HEK293 (cell line): ENCODE data around the gene UCP2.
A peak's percentile ranks its signal among the peaks of the same experiment; 100 is the strongest.

Source experiments
- CTCF ChIA-PET: fragments of 350-600 bp; formaldehyde crosslinking; extraction: SDS; loops from one replicate; lab custom pipeline; 2021; ENCODE audit warnings: antibody characterized with exemption; lab: Yijun Ruan, JAX
- POLR2A ChIA-PET: fragments of 300-600 bp; formaldehyde crosslinking; extraction: SDS; loops from one replicate; lab custom pipeline; 2020; ENCODE audit warnings: antibody characterized with exemption, inconsistent platforms; lab: Yijun Ruan, JAX
- H3K27ac ChIP-seq: fragments of 200-500 bp; sonication (Bioruptor generic); 2 replicates; pipeline ENCODE4 v1.5.1; 2014; ENCODE audit warnings: low read depth, low read length, control low read depth, inconsistent platforms; ENCODE audit errors: extremely low read depth
- H3K36me3 ChIP-seq, 2 experiments: fragments of 200-500 bp in 1 of 2; sonication (Bioruptor generic) in 1 of 2; 1 replicate in 1 of 2; 2 replicates in 1 of 2; pipeline ENCODE4 v1.5.1; 2014 to 2017; ENCODE audit warnings: inconsistent platforms in 2 of 2, low read length in 2 of 2; ENCODE audit not compliant: control insufficient read depth in 2 of 2, insufficient read depth in 1 of 2
- H3K4me1 ChIP-seq: fragments of 200-500 bp; sonication (Bioruptor generic); 2 replicates; pipeline ENCODE4 v1.5.1; 2014; ENCODE audit warnings: mild to moderate bottlenecking, low read length, inconsistent platforms; ENCODE audit not compliant: control insufficient read depth, insufficient read depth
- H3K4me3 ChIP-seq: 2 replicates; pipeline ENCODE4 v1.5.1; 2011; ENCODE audit warnings: low read depth, mild to moderate bottlenecking, control low read depth, low read length, moderate library complexity
- H3K9me3 ChIP-seq: fragments of 200-500 bp; sonication (Bioruptor generic); 2 replicates; pipeline ENCODE4 v1.5.1; 2014; ENCODE audit warnings: low read depth, low read length, inconsistent platforms; ENCODE audit not compliant: control insufficient read depth, insufficient read depth
- KLF16 ChIP-seq: fragments of 450-650 bp; formaldehyde crosslinking; IDR thresholded peaks from 2 replicates; pipeline ENCODE4 v1.5.1; 2017; ENCODE audit warnings: missing biosample characterization, missing genetic modification characterization
- REST ChIP-seq: fragments of 450-650 bp; formaldehyde crosslinking; IDR thresholded peaks from 2 replicates; pipeline ENCODE4 v1.5.1; 2016; ENCODE audit warnings: missing biosample characterization, missing genetic modification characterization
- ZBTB49 ChIP-seq: fragments of 450-650 bp; formaldehyde crosslinking; IDR thresholded peaks from 2 replicates; pipeline ENCODE4 v1.5.1; 2016; ENCODE audit warnings: missing biosample characterization, missing genetic modification characterization, low read depth
- ZNF114 ChIP-seq: fragments of 450-650 bp; formaldehyde crosslinking; IDR thresholded peaks from 2 replicates; pipeline ENCODE4 v1.5.0; 2017; ENCODE audit warnings: missing biosample characterization, missing genetic modification characterization
- ZNF623 ChIP-seq: fragments of 450-650 bp; formaldehyde crosslinking; IDR thresholded peaks from 2 replicates; pipeline ENCODE4 v1.5.1; 2016; ENCODE audit warnings: missing biosample characterization, missing genetic modification characterization
- ZNF654 ChIP-seq: fragments of 450-650 bp; formaldehyde crosslinking; IDR thresholded peaks from 2 replicates; pipeline ENCODE4 v1.5.1; 2016; ENCODE audit warnings: low read depth, missing biosample characterization, missing genetic modification characterization
- ZNF76 ChIP-seq: fragments of 450-650 bp; formaldehyde crosslinking; IDR thresholded peaks from 2 replicates; pipeline ENCODE4; 2016; ENCODE audit warnings: low read depth, missing biosample characterization, missing genetic modification characterization, borderline replicate concordance

Gene UCP2

GRCh38 chr11:73931039-73931645 is 51.5 kb downstream of the UCP2 start:
- Histone ChIP-seq H3K4me1 (no peaks in the 10 kb centered on the region), H3K36me3 (peaks cover 4 to 54% of the 10 kb centered on the region in 2 experiments; a peak in 2 of 3 replicates), H3K4me3 (no peak overlapping the region), H3K27ac (no peak overlapping the region), H3K9me3 (no peaks in the 10 kb centered on the region)
- TF ChIP-seq ZNF623 (tag by site-specific recombination): no peak
- peak; percentile 45; the same call in 1 of the 2 replicates for TF ChIP-seq ZNF76 (tag by site-specific recombination)
- TF ChIP-seq ZNF114: no peak
- no peak for TF ChIP-seq KLF16 (tag by site-specific recombination)
- TF ChIP-seq ZNF654: peak; percentile 85
- CTCF ChIA-PET: interaction anchor here (0.6 to 1.9 kb wide), 16 partner anchors 10 to 1450 kb away, joined by 3 to 18 read pairs (median 4); partner anchors contain the start of gene RAB6A
- POLR2A ChIA-PET: interaction anchor here (1.4 kb wide), 1 partner anchor 170 kb away, joined by 5 read pairs; the partner anchor contains the start of gene RAB6A

- ChIA-PET CTCF (interaction anchor here (1.4 kb wide), 1 partner anchor 168 kb away, joined by 4 read pairs; the partner anchor contains the start of gene RAB6A), POLR2A (interaction anchor here (0.7 kb wide), 1 partner anchor 141 kb away, joined by 3 read pairs; the partner anchor contains the start of gene MRPL48)
- Histone ChIP-seq H3K27ac (no peak overlapping the region), H3K36me3 (peaks cover 4 to 56% of the 10 kb centered on the region in 2 experiments; a peak in 2 of 3 replicates)
- peak; percentile 72; the same call in 1 of the 2 replicates for TF ChIP-seq REST (tag by site-specific recombination)
- no peak for TF ChIP-seq ZBTB49 (tag by site-specific recombination)
- TF ChIP-seq, all 188 proteins: peak for 1
- Histone ChIP-seq H3K4me3 (no peak overlapping the region), H3K4me1 (no peaks in the 10 kb centered on the region), H3K9me3 (no peaks in the 10 kb centered on the region)
Observed at GRCh38 chr11:73929388-73929787, 53.3 kb downstream of the UCP2 start.
